Putamen (tissue), 1 donor: ENCODE data around the gene LRP10.
A peak's percentile ranks its signal among the peaks of the same experiment; 100 is the strongest.

ENCODE experiments used
- DNase-seq: peaks from one replicate; pipeline ENCODE4 v3.0.0-alpha.2; 2016; ENCODE audit warnings: low spot score

Gene LRP10

DNA sequence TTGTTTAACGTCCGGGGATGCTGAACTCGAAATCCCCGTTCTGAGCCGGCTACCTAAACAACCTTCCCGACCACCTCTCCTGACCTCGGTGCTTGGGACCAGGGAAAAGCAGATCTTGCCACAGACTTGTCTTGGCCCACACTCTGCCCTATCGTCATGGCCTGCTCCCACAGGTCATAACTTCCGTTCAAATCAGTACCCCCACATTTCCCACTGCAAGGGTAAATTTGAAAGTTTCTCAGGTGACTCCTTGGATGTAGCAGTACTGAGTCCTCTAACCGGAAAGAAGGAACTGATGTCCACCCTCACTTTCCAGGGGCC is 48.0 kb downstream of the LRP10 start:
- no peak for DNase-seq

DNA sequence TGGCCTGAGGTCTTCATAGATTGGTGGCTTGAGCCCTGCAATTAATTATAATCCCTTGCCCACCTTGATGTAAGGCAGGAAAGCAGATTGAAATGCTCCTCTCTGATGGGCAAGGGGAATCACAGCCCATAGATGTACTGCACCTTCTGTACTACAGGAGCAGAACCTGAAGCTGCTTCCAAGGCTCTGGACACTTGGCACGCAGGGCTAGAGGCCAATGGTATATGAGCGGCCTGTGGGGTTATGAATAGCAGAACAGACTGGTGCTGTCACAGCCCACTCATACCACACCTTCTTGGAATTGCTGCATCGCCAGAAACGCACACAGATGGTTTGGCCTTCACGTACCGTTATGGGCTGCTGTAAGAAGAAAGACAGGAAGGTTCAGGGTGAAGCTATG is 49.2 kb downstream of the LRP10 start:
- DNase-seq = no peak

DNA sequence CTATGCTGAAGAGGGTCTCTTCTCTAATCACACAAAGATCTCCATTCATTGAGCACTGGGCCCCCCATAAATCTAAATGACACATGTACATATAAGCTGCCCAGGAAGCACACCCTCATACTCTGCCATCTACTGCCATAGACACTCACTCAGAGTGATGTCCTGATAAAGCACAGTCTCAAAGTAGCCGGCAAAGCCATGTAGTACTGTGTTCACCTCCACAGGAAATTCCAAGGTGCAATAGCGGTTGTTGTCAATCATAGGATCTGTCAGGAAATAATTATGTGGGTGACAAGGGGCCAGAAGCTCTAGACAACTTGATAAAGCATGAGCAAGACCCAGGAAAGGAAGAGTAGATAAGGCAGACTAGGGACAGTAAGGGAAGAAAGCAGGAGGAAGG is 50.8 kb downstream of the LRP10 start:
- DNase-seq = no peak

DNA sequence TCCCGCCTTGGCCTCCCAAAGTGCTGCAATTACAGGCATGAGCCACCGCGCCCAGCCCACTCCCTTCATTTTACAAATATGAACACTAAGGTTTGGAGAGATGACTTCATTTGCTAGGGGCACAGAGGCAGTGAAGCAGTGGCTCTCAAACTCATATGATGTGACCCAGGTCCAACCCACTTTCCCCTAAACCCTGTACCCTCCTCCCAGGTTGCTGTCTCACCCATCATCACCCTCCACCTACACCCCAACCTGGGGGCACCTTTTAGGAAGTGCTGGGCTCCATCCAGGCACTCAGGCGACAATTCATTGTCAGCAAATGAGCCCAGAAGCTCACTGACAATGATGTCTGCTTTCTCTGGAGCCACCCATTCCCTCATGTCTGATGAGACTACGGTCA is 52.2 kb downstream of the LRP10 start:
- no peak for DNase-seq

DNA sequence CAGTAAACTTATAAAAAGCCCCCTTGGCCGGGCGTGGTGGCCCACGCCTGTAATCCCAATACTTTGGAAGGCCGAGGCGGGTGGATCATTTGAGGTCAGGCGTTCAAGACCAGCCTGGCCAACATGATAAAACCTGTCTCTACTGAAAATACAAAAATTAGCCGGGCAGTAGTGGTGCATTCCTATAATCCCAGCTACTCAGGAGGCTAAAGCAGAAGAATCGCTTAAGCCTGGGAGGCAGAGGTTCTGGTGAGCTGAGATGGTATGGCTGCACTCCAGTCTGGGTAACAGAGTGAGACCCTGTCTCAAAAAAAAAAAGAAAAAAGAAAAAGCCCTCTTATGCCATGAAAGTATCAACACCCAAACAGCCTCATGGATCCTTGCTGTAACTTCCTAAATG is 54.0 kb downstream of the LRP10 start:
- no peak for DNase-seq

DNA sequence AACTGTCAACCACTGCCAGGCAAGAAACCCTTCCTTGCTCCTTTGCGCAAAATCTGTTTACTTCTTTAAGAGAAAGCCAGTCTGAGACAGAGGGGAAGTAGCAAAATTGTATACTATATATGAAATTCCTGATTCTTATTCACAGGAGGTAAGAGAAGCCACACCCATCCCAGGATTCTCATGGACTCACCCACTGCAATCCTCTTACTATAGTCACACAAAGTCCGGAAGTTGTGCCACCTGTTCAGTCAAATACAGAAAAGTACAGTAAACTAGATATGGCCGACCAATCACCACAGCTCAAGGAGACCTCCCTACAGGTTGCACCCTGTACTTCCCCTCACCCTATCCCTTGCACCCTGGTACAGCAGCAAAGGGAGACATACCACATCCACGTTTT is 54.8 kb downstream of the LRP10 start:
- DNase-seq = no peak

DNA sequence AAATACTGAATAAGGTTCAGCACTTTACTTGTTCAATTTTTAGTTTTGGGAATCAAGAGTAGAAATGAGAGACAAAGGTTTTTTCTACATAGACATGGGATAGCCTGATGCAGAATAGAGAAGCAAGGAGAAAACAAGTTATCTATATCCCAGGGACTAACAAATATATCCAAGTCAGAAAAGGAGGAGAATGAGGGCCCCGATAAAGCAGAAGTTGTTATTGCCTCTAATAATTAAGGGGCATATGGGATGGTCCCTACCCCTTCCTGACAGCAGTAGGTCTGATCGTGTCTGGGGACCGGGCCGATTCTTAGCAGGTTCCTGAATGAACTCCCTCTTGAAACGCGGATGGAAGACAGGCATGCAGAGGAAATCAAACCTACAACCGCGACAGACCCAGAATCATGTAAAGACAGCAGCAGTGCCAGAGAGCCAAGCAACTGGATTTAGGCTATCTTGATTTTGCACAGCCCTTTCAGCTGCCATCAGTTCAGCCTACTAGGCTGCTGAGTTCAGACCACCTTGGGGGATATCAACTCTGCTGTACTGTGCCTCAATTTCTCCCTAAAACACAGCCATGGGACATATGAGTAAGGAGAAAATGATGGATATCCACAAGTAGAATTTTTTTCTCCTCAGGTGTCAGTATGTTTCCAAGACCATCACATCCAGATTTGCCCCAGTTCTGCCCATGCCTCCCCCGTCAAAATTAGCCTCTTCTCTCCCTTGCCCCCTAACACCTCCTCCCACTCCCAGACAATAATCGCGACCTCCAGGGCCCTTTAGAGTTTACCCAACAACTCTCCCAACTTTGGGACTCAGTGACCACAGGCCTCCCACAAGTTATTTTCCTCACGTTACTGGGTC is 56.9 kb downstream of the LRP10 start:
- no peak for DNase-seq

DNA sequence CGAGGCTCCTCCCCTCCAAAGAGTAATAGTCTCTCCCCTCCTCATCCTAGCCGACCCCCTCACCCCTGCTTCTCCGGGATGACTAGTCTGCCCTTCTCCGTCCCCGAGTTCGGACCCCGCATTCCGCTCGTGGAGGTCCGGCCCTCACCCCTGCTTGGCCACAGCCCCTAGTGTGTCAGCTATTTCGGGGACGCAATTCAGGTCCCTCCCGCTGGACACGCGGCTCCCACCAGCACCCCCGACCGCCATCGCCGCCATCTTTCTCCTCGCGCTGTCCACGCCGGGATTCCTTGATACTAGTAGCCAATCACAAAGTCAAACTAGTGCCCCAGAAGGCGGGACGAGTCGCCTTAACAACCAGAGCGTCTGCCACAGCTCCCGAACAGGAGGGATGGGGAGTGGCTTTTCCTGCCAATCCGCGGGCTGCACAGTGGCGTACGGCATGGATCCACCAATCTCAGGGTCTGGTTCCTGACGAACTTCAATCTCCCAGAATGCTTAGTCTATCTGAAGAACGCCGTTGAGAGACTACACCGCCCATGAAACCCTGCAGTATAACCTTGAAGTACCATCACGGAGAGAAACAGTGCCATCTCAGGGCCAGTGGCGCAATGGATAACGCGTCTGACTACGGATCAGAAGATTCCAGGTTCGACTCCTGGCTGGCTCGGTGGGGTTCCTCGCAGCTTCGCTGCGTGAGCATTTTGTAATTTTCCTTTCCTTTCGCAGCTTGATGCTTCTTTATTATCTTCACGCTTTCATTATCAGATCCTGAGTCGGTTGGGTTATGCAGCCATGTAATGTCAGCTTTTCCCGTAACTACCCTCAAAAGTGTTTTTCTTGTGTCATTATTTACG is 57.8 kb downstream of the LRP10 start, which contains the start of gene PRMT5:
TSS of gene PRMT5 (minus strand) at position 273 of the 857 bp plus-strand sequence. CDS start at position 258, 15 bp downstream.
- peak; percentile 100 for DNase-seq

DNA sequence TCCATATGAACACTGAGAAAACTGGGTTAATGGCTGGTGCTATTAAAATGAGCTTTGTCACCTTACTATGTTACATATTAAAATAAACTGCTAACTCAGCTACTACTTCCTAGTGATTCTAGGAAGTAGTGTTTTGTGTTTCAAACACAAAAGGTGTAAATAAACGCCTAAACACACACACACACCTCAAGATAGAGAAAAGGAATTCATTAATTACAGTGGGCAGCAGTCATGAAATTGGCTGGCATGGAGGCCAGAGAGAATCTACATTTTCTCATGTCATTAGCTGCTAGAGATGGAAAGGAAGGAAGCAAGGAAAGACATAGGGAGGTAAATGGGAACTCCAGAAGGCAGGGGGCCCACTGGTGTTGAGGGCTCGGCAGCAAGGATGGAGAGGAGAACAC is 58.4 kb downstream of the LRP10 start:
- DNase-seq = no peak
